Vagina (tissue), 2 donors: Measurements from ENCODE around the gene SMIM9. TPM values are rescaled to one million over a fixed set of nuclear protein-coding genes. Genes with fewer than 3 reads are reported as not detected.

Experiments used
- DNase-seq, 2 donors: peaks; one replicate each; pipeline ENCODE4 v3.0.0-alpha.2; 2017; ENCODE audit errors: extremely low spot score in 2 of 2
- H3K27ac ChIP-seq: fragments of 200-600 bp; sonication (generic); one replicate; pipeline ENCODE4 v1.5.1; 2019
- H3K27me3 ChIP-seq: fragments of 200-600 bp; sonication (generic); one replicate; pipeline ENCODE4 v1.5.1; 2019
- H3K36me3 ChIP-seq, 2 donors: fragments of 200-600 bp; sonication (generic); one replicate each; pipeline ENCODE4 v1.5.1; 2017 to 2019
- H3K4me1 ChIP-seq: fragments of 200-600 bp; sonication (generic); one replicate; pipeline ENCODE4 v1.5.1; 2019
- H3K4me3 ChIP-seq, 2 donors: fragments of 200-600 bp; sonication (generic); 1 replicate in 1 of 2; 2 replicates in 1 of 2; pipeline ENCODE4 v1.5.1; 2016 to 2019
- H3K9me3 ChIP-seq: fragments of 200-600 bp; sonication (generic); one replicate; pipeline ENCODE4 v1.5.1; 2019
- CTCF ChIP-seq, 3 experiments: fragments of 450-650 bp in 2 of 3; fragments of 200-600 bp in 1 of 3; sonication (generic) in 1 of 3; IDR thresholded peaks; one replicate each; pipeline ENCODE4 v1.5.1; 2017 to 2019; ENCODE audit warnings: antibody characterized with exemption in 3 of 3, mild to moderate bottlenecking in 2 of 3, moderate library complexity in 2 of 3
- POLR2A ChIP-seq, 2 donors: fragments of 450-650 bp; IDR thresholded peaks; one replicate each; pipeline ENCODE4 v1.6.1; 2017; ENCODE audit warnings: antibody characterized with exemption in 2 of 2, mild to moderate bottlenecking in 2 of 2, moderate library complexity in 2 of 2
- POLR2AphosphoS5 ChIP-seq, 2 donors: sonication (generic); formaldehyde crosslinking; IDR thresholded peaks; one replicate each; pipeline ENCODE4 v1.9.0; 2017; ENCODE audit warnings: antibody characterized with exemption in 2 of 2, mild to moderate bottlenecking in 2 of 2, low read depth in 1 of 2; ENCODE audit not compliant: insufficient read depth in 1 of 2
- intact Hi-C: fragments of 100-400 bp; cut with DNase I; formaldehyde crosslinking; loops from one replicate; pipeline ENCODE4 v1.15.1; 2023
- total RNA-seq: library from RNA; depleted of rRNA; stranded (reverse); fragments of >200 nt; gene quantifications from one replicate; pipeline ENCODE4 v1.2.3, GENCODE V29; 2016

Gene SMIM9
- total RNA-seq, 1 donor from 2014 or later = not detected

GRCh38 chrX:154840856-154841255, 6.4 kb upstream of the SMIM9 start:
- Histone ChIP-seq H3K27me3 (no peaks in the 10 kb centered on the region), H3K4me1 (no peaks in the 10 kb centered on the region)
- intact Hi-C loops = no loop called here

GRCh38 chrX:154836163-154836562, 1.7 kb upstream of the SMIM9 start:
- H3K4me3 ChIP-seq = no peak overlapping the region
- TF ChIP-seq POLR2AphosphoS5 (IDR thresholded peaks at IDR 0.05; ENCODE audit: insufficient read depth in 1 of 2, low read depth in 1 of 2) (no peak), POLR2A (IDR thresholded peaks at IDR 0.05) (no peak), CTCF (IDR thresholded peaks at IDR 0.05) (no peak)
- no peaks in the 10 kb centered on the region for H3K36me3 ChIP-seq
- intact Hi-C loops = no loop called here
- no peaks in the 10 kb centered on the region for H3K27me3 ChIP-seq
- H3K27ac ChIP-seq = no peak overlapping the region
- H3K4me1 ChIP-seq = no peaks in the 10 kb centered on the region
- no peaks in the 10 kb centered on the region for H3K9me3 ChIP-seq
- no peak for DNase-seq

More at GRCh38 chrX:154840856-154841255, 6.4 kb upstream of the SMIM9 start:
- DNase-seq = no peak
- peak in 1 of 3 experiments; percentile 32 for TF ChIP-seq CTCF (IDR thresholded peaks at IDR 0.05)
- TF ChIP-seq POLR2A (IDR thresholded peaks at IDR 0.05) = no peak
- Histone ChIP-seq H3K36me3 (no peaks in the 10 kb centered on the region), H3K4me3 (no peak overlapping the region), H3K27ac (no peak overlapping the region), H3K9me3 (no peaks in the 10 kb centered on the region)

GRCh38 chrX:154833746-154834274, 652 bp downstream of the SMIM9 start:
- intact Hi-C loops = no loop called here
- TF ChIP-seq CTCF (IDR thresholded peaks at IDR 0.05) = no peak
- no peak for TF ChIP-seq POLR2AphosphoS5 (IDR thresholded peaks at IDR 0.05; ENCODE audit: insufficient read depth in 1 of 2, low read depth in 1 of 2)

GRCh38 chrX:154829926-154830442, 4.5 kb downstream of the SMIM9 start:
- no peak for DNase-seq
- Histone ChIP-seq H3K36me3 (no peaks in the 10 kb centered on the region), H3K9me3 (no peaks in the 10 kb centered on the region), H3K27me3 (no peaks in the 10 kb centered on the region), H3K27ac (no peak overlapping the region), H3K4me1 (no peaks in the 10 kb centered on the region), H3K4me3 (no peak overlapping the region)
- no peak for TF ChIP-seq POLR2AphosphoS5 (IDR thresholded peaks at IDR 0.05; ENCODE audit: insufficient read depth in 1 of 2, low read depth in 1 of 2)
- TF ChIP-seq CTCF (IDR thresholded peaks at IDR 0.05) = no peak
- no peak for TF ChIP-seq POLR2A (IDR thresholded peaks at IDR 0.05)
- intact Hi-C loops = no loop called here

More at GRCh38 chrX:154833746-154834274, 652 bp downstream of the SMIM9 start:
- Histone ChIP-seq H3K27ac (no peak overlapping the region), H3K4me1 (no peaks in the 10 kb centered on the region), H3K27me3 (no peaks in the 10 kb centered on the region), H3K9me3 (no peaks in the 10 kb centered on the region), H3K36me3 (no peaks in the 10 kb centered on the region), H3K4me3 (no peak overlapping the region)
- DNase-seq = no peak

GRCh38 chrX:154829134-154829533, 5.3 kb downstream of the SMIM9 start:
- TF ChIP-seq POLR2A (IDR thresholded peaks at IDR 0.05) = no peak
- TF ChIP-seq POLR2AphosphoS5 (IDR thresholded peaks at IDR 0.05; ENCODE audit: insufficient read depth in 1 of 2, low read depth in 1 of 2) = no peak
- TF ChIP-seq CTCF (IDR thresholded peaks at IDR 0.05) = no peak
- no peak overlapping the region for H3K27ac ChIP-seq
- no peaks in the 10 kb centered on the region for H3K9me3 ChIP-seq
- H3K4me1 ChIP-seq = no peaks in the 10 kb centered on the region
- no peaks in the 10 kb centered on the region for H3K36me3 ChIP-seq
- DNase-seq = no peak
- H3K4me3 ChIP-seq = no peak overlapping the region
- no peaks in the 10 kb centered on the region for H3K27me3 ChIP-seq
- intact Hi-C loops = no loop called here
